Spleen (tissue), 13 donors: ENCODE measurements around the gene DICER1. TPM values are rescaled to one million over a fixed set of nuclear protein-coding genes. Genes with fewer than 3 reads are reported as not detected.
"Not testable (repeated sequence)": the region's sequence is repeated elsewhere in the genome, so short reads cannot be mapped to it uniquely, and the experiment has no call there.

Experiments used
- DNase-seq: peaks from one replicate; pipeline ENCODE4 v3.0.0-alpha.2; 2020
- H3K27ac ChIP-seq, 8 donors: fragments of 200-600 bp; sonication (generic) in 7 of 8; 1 replicate in 4 of 8; 2 replicates in 4 of 8; pipeline versions ENCODE4 v1.5.0 to v1.8.0; 2016 to 2021; ENCODE audit warnings: inconsistent platforms in 4 of 8, mild to moderate bottlenecking in 4 of 8, moderate library complexity in 1 of 8
- H3K27me3 ChIP-seq, 7 donors: fragments of 200-600 bp; sonication (generic) in 6 of 7; replicated peaks in 1 of 7; 1 replicate in 4 of 7; 2 replicates in 3 of 7; pipeline versions ENCODE4 v1.5.0 to v1.8.0; 2016 to 2021; ENCODE audit warnings: inconsistent platforms in 3 of 7, mild to moderate bottlenecking in 1 of 7
- H3K36me3 ChIP-seq, 6 donors: fragments of 200-600 bp; sonication (generic) in 5 of 6; 1 replicate in 4 of 6; 2 replicates in 2 of 6; pipeline versions ENCODE4 v1.5.0 to v1.8.0; 2016 to 2021; ENCODE audit warnings: inconsistent platforms in 2 of 6
- H3K4me1 ChIP-seq, 6 donors: fragments of 200-600 bp; sonication (generic) in 5 of 6; 1 replicate in 3 of 6; 2 replicates in 3 of 6; pipeline versions ENCODE4 v1.5.0 to v1.8.0; 2016 to 2021; ENCODE audit warnings: inconsistent platforms in 3 of 6
- H3K4me3 ChIP-seq, 8 donors: fragments of 200-600 bp; sonication (generic) in 7 of 8; 1 replicate in 4 of 8; 2 replicates in 4 of 8; pipeline versions ENCODE4 v1.5.0 to v1.8.0; 2016 to 2021; ENCODE audit warnings: inconsistent platforms in 4 of 8, mild to moderate bottlenecking in 4 of 8, moderate library complexity in 2 of 8
- H3K9me3 ChIP-seq, 8 donors: fragments of 200-600 bp; sonication (generic) in 7 of 8; 1 replicate in 4 of 8; 2 replicates in 4 of 8; pipeline versions ENCODE4 v1.5.0 to v1.8.0; 2016 to 2021; ENCODE audit warnings: inconsistent platforms in 4 of 8
- CTCF ChIP-seq, 11 experiments: fragments of 200-600 bp in 7 of 11; fragments of 450-650 bp in 4 of 11; sonication (generic) in 4 of 11; IDR thresholded peaks in 8 of 11; conservative IDR thresholded peaks in 3 of 11; 1 replicate in 7 of 11; 2 replicates in 4 of 11; pipeline versions ENCODE4 v1.4.0 to v1.8.0; 2016 to 2021; ENCODE audit warnings: antibody characterized with exemption in 11 of 11, inconsistent platforms in 4 of 11, mild to moderate bottlenecking in 1 of 11
- POLR2A ChIP-seq, 3 donors: fragments of 450-650 bp; IDR thresholded peaks; one replicate each; pipeline ENCODE4 v1.5.1; 2017; ENCODE audit warnings: antibody characterized with exemption in 3 of 3, mild to moderate bottlenecking in 1 of 3
- POLR2AphosphoS5 ChIP-seq, 3 donors: sonication (generic); formaldehyde crosslinking; IDR thresholded peaks; one replicate each; pipeline ENCODE4 v1.5.1; 2017; ENCODE audit warnings: antibody characterized with exemption in 3 of 3
- WGBS, 5 donors: extraction: QIAGEN DNeasy Blood & Tissue Kit in 3 of 5; methylation state at CpG; one replicate each; pipeline versions ENCODE4 v1.1.5 to v1.1.7; 2013 to 2018; 5-methylcytosine and 5-hydroxymethylcytosine counted together
- intact Hi-C: fragments of 100-400 bp; cut with DNase I; formaldehyde crosslinking; loops from one replicate; pipeline ENCODE4 v1.15.0; 2023; ENCODE audit warnings: low total_unique reads
- long read RNA-seq, 2 donors: transcript quantifications; one replicate each; lab custom pipeline, GENCODE V29; 2026
- polyA plus RNA-seq, 3 donors: library from polyadenylated mRNA; stranded (reverse); fragments of 200-250 nt; gene quantifications; one replicate each; pipeline ENCODE4 v1.2.1, GENCODE V29; 2013
- total RNA-seq, 7 donors: library from RNA; depleted of rRNA in 3 of 7; stranded (reverse); fragments of >200 nt in 3 of 7; fragmentation: NEBNext Ultra II Directional in 4 of 7; extraction: Animal tissue kit (Norgen Biotek cat#: 25700) in 4 of 7; gene quantifications; one replicate each; pipeline versions ENCODE4 v1.1.0 to v1.2.1, GENCODE V29; 2016 to 2021
- donor health status: healthy with polysubstance abuse.
- donor health status: DM: no; HTN: no; CAD: no; lungs with moderate emphysema.
- donor health status: DM: no; HTN: no; CAD: no.
- donor health status: Bipolar disorder and iron deficiency.
- donor health status: healthy.
- donor health status: DM: no; HTN: no; CAD: no.
- donor health status: DM: yes; HTN: yes; CAD: no.

DICER1 gene
- total RNA-seq = 100 to 1,000 TPM in 1 of 7 donors, 10 to 100 TPM in 6; 61.1 to 124 (median 91.9) TPM
- polyA plus RNA-seq = 10 to 100 TPM in 1 of 3 donors, 1 to 10 TPM in 2; 7.1 to 10.3 (median 8.3) TPM
- long read RNA-seq, donor 1, partial matches to known transcripts = 13 of 13 reads
- long read RNA-seq, donor 1, other reads (novel, unspliced or antisense) = 0 of 13 reads
- long read RNA-seq, donor 2 = 0 reads

DNA sequence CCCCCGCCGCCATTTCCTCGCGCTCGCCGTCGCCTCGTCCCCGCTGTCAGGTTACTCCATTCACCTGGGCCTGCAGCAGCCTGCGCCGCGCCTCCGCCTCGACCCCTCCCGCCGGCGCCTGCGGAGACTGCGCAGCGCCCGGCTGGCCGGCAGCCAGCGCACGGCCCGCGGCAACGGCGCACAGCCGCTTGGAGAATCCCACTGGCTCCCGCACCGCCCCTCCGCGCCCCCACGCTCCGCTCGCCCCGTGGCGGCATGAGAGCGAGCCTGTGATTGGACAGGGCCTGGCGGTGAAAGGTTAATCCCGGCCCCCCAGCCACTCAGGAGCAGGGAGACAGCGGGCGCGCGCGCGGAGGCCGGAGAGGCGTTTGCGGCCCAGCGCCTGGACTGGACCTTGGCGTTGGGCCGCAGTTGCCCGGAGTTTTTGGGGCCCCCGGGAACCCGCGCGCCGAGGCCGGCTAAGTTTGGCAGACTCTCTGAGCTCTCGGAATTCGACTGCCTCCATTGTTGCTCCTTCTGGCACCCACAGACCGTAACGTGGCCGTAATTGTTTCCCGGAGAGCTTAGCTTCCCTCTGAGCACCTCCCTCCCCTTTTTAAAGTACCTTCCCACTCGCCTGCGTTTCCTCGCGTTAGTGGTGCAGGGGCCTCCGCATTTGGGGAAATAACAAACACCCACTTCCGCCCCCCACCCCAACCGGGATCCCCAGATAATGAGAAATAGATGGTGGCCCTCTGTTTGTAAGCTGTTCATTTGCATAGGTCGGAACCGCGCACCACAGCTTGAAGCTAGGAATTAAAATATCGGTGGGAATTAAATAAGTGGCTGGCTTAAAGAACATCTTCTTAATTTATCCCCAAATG, at the start of gene DICER1:
Gene DICER1 (minus strand): TSS at position 203 of the 863 bp plus-strand sequence. CDS start 24,071 bp downstream, outside the sequence.
- Histone ChIP-seq H3K4me1 (peaks cover 17 to 60% (median 50%) of the 10 kb centered on the region in 6 donors), H3K4me3 (peak within 1 kb of the TSS; percentile 54 to 91 (median 82)), H3K27ac (peak within 1 kb of the TSS; percentile 90 to 98 (median 96)), H3K9me3 (no peaks in the 10 kb centered on the region), H3K36me3 (no peaks in the 10 kb centered on the region), H3K27me3 (no peaks in the 10 kb centered on the region)
- TF ChIP-seq POLR2A (IDR thresholded peaks at IDR 0.05) (peak in 1 of 3 donors; percentile 62), POLR2AphosphoS5 (IDR thresholded peaks at IDR 0.05) (peak; percentile 73 to 87 (median 85)), CTCF (IDR thresholded peaks at IDR 0.05 in 8 of 11, conservative IDR thresholded peaks at IDR 0.05 in 3 of 11) (peak in 3 of 11 experiments; percentile 14 to 25 (median 15))
- peak; percentile 96 for DNase-seq
- intact Hi-C loops = no loop called here
- WGBS, 5 donors = 0% methylated on average over 17 to 77 of the region's 77 CpGs

DNA sequence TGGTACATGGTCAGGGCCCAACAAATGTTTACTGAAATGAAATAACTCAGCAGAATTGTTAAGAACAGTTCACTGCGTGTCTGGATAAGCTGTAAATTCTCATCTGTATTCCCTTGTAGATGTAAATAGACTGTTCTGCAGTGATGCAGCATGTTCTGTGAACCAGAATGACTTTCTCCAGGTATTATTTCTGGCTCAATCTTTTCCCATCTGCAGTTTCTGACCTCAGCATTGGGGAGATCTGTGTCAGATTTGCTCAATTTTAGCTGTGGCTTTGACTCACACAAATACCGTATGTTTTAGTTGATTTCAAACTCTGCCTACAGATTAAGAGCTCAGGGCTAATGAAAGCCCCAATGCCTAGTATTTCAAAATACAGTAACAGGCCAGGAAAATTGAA, 49.2 kb upstream of the DICER1 start:
- H3K9me3 ChIP-seq = peaks cover 0 to 10% (median 8%) of the 10 kb centered on the region in 8 donors
- no peaks in the 10 kb centered on the region for H3K27me3 ChIP-seq
- WGBS, 5 donors = 86 to 96% (median 87%) methylated on average over 2 of the region's 2 CpGs
- peaks cover 0 to 4% (median 0%) of the 10 kb centered on the region in 6 donors for H3K4me1 ChIP-seq
- intact Hi-C loops = no loop called here
- H3K27ac ChIP-seq = no peak overlapping the region
- TF ChIP-seq CTCF (IDR thresholded peaks at IDR 0.05 in 8 of 11, conservative IDR thresholded peaks at IDR 0.05 in 3 of 11) = no peak
- TF ChIP-seq POLR2AphosphoS5 (IDR thresholded peaks at IDR 0.05) = no peak
- TF ChIP-seq POLR2A (IDR thresholded peaks at IDR 0.05) = no peak
- peaks cover 0 to 39% (median 3%) of the 10 kb centered on the region in 6 donors for H3K36me3 ChIP-seq
- no peak for DNase-seq
- H3K4me3 ChIP-seq = no peak overlapping the region

DNA sequence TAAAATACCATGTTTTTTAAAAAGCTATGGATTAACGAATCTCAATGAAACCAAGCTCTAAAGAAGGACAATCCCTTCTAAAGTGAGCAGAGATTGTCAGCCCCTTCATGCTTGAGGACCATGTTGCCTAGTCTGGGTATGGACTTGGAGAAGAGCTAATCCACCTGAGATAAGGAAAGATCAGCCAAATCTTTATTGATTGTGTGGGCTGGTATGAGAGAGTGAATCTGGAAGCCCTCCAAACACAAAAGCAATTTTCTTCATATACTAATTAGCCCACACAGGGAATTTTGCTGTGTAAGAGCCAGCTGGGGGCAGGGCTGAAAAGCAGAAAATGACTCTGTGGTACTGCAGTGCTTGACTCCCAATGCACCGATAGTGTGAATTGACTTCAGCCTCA, 47.4 kb upstream of the DICER1 start:
- Histone ChIP-seq H3K4me3 (no peak overlapping the region), H3K4me1 (peaks cover 0 to 4% (median 0%) of the 10 kb centered on the region in 6 donors), H3K36me3 (peaks cover 0 to 44% (median 3%) of the 10 kb centered on the region in 6 donors), H3K27me3 (no peaks in the 10 kb centered on the region), H3K27ac (no peak overlapping the region), H3K9me3 (peaks cover 0 to 10% (median 8%) of the 10 kb centered on the region in 8 donors)
- WGBS, 5 donors = 77 to 89% (median 84%) methylated on average over 2 of the region's 2 CpGs
- no peak for DNase-seq
- TF ChIP-seq CTCF (IDR thresholded peaks at IDR 0.05 in 8 of 11, conservative IDR thresholded peaks at IDR 0.05 in 3 of 11) (no peak), POLR2AphosphoS5 (IDR thresholded peaks at IDR 0.05) (no peak), POLR2A (IDR thresholded peaks at IDR 0.05) (no peak)
- intact Hi-C loops = no loop called here

DNA sequence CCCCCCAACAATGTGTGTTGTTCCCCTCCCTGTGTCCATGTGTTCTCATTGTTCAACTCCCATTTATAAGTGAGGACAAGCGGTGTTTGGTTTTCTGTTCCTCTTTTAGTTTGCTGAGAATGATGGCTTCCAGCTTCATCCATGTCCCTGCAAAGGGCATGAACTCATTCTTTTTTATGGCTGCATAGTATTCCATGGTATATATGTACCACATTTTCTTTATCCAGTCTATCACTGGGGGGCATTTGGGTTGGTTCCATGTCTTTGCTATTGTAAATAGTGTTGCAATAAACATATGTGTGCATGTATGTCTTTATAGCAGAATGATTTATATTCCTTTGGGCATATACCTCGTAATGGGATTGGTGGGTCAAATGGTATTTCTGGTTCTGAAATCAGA, 44.4 kb upstream of the DICER1 start:
- H3K27ac ChIP-seq, H3K4me1 ChIP-seq, DNase-seq, intact Hi-C loops, H3K27me3 ChIP-seq, H3K4me3 ChIP-seq: not testable (repeated sequence)
- peaks cover 0 to 10% (median 8%) of the 10 kb centered on the region in 8 donors for H3K9me3 ChIP-seq
- H3K36me3 ChIP-seq = peaks cover 0 to 31% (median 3%) of the 10 kb centered on the region in 6 donors
- 80 to 96% (median 91%) methylated on average over 2 of the region's 2 CpGs for WGBS, 5 donors
